MM.1S (cell line): ENCODE data around the gene RNLS.

Source experiments
- DNase-seq: peaks from one replicate; pipeline ENCODE4 v3.0.0-alpha.2; 2015
- H2AFZ ChIP-seq: fragments of 300-600 bp; sonication (generic); 2 replicates; pipeline ENCODE4 v1.6.0; 2016; ENCODE audit warnings: antibody characterized with exemption, low read length
- H3F3A ChIP-seq: fragments of 300-600 bp; sonication (generic); 2 replicates; pipeline ENCODE4 v1.6.1; 2016; ENCODE audit warnings: mild to moderate bottlenecking, antibody characterized with exemption, low read length, moderate library complexity, mixed read lengths; ENCODE audit not compliant: insufficient read depth
- H3K27ac ChIP-seq: fragments of 300-600 bp; sonication (generic); 2 replicates; pipeline ENCODE4 v1.5.1; 2016; ENCODE audit warnings: mild to moderate bottlenecking, low read length
- H3K27me3 ChIP-seq: fragments of 300-600 bp; sonication (generic); replicated peaks from 2 replicates; pipeline ENCODE4 v1.6.0; 2016; ENCODE audit warnings: low read length; ENCODE audit not compliant: insufficient read depth
- H3K36me3 ChIP-seq: fragments of 300-600 bp; sonication (generic); replicated peaks from 2 replicates; pipeline ENCODE4 v1.6.1; 2016; ENCODE audit warnings: mild to moderate bottlenecking, low read length, mixed read lengths; ENCODE audit not compliant: insufficient read depth
- H3K4me1 ChIP-seq: fragments of 300-600 bp; sonication (generic); 2 replicates; pipeline ENCODE4 v1.6.1; 2016; ENCODE audit warnings: low read length, mixed read lengths
- H3K4me2 ChIP-seq: fragments of 300-600 bp; sonication (generic); 2 replicates; pipeline ENCODE4 v1.6.0; 2016; ENCODE audit warnings: low read depth, low read length
- H3K4me3 ChIP-seq: fragments of 300-600 bp; sonication (generic); 2 replicates; pipeline ENCODE4 v1.5.1; 2016; ENCODE audit warnings: low read length, mixed read lengths
- H3K79me2 ChIP-seq: fragments of 300-600 bp; sonication (generic); 2 replicates; pipeline ENCODE4 v1.6.1; 2016; ENCODE audit warnings: mixed run types, low read length, mixed read lengths
- H3K9ac ChIP-seq: fragments of 300-600 bp; sonication (generic); 2 replicates; pipeline ENCODE4 v1.6.1; 2016; ENCODE audit warnings: low read length, mixed read lengths
- H3K9me2 ChIP-seq: fragments of 300-600 bp; sonication (generic); replicated peaks from 2 replicates; pipeline ENCODE4 v1.6.1; 2016; ENCODE audit warnings: mild to moderate bottlenecking, low read length, mixed read lengths; ENCODE audit not compliant: insufficient read depth
- H3K9me3 ChIP-seq: fragments of 300-600 bp; sonication (generic); replicated peaks from 2 replicates; pipeline ENCODE4 v1.6.1; 2016; ENCODE audit warnings: mild to moderate bottlenecking, low read length, mixed read lengths; ENCODE audit not compliant: insufficient read depth
- H4K20me1 ChIP-seq: fragments of 300-600 bp; sonication (generic); 2 replicates; pipeline ENCODE4 v1.6.1; 2016; ENCODE audit warnings: mild to moderate bottlenecking, low read length, moderate library complexity, mixed read lengths; ENCODE audit not compliant: insufficient read depth
- CTCF ChIP-seq: fragments of 300-600 bp; sonication (generic); IDR thresholded peaks from 2 replicates; pipeline ENCODE4 v1.5.1; 2016; ENCODE audit warnings: antibody characterized with exemption, low read length, mixed read lengths
- EZH2 ChIP-seq: fragments of 300-600 bp; sonication (generic); optimal IDR thresholded peaks from 2 replicates; pipeline ENCODE3; 2017; ENCODE audit warnings: low read depth, mild to moderate bottlenecking, antibody characterized with exemption, low read length, mixed read lengths
- EZH2phosphoT487 ChIP-seq: fragments of 300-600 bp; sonication (generic); IDR thresholded peaks from 2 replicates; pipeline ENCODE4 v1.6.1; 2018; ENCODE audit warnings: antibody characterized with exemption, low read length

RNLS gene

GRCh38 chr10:88316292-88316861, 266.7 kb downstream of the RNLS start:
- no peak for TF ChIP-seq EZH2
- TF ChIP-seq CTCF: no peak
- TF ChIP-seq EZH2phosphoT487: no peak
- H2AFZ ChIP-seq: no peak overlapping the region
- H3K36me3 ChIP-seq: no peaks in the 10 kb centered on the region
- H3K27me3 ChIP-seq: no peaks in the 10 kb centered on the region
- no peaks in the 10 kb centered on the region for H3F3A ChIP-seq
- no peak for DNase-seq
- H3K9me3 ChIP-seq: no peaks in the 10 kb centered on the region
- no peaks in the 10 kb centered on the region for H3K79me2 ChIP-seq
- no peaks in the 10 kb centered on the region for H4K20me1 ChIP-seq
- no peak overlapping the region for H3K4me3 ChIP-seq
- no peak overlapping the region for H3K9ac ChIP-seq
- no peaks in the 10 kb centered on the region for H3K4me1 ChIP-seq
- no peaks in the 10 kb centered on the region for H3K9me2 ChIP-seq
- no peak overlapping the region for H3K4me2 ChIP-seq
- H3K27ac ChIP-seq: no peak overlapping the region

- no peak overlapping the region for H2AFZ ChIP-seq
- no peak overlapping the region for H3K27ac ChIP-seq
Measured at GRCh38 chr10:88315755-88316154, 267.4 kb downstream of the RNLS start.

GRCh38 chr10:88314362-88314761, 268.8 kb downstream of the RNLS start:
- no peak overlapping the region for H3K4me3 ChIP-seq
- no peak overlapping the region for H3K9ac ChIP-seq
- H2AFZ ChIP-seq: no peak overlapping the region
- no peaks in the 10 kb centered on the region for H3K36me3 ChIP-seq
- no peaks in the 10 kb centered on the region for H3K27me3 ChIP-seq
- H3K4me1 ChIP-seq: no peaks in the 10 kb centered on the region
- H3F3A ChIP-seq: no peaks in the 10 kb centered on the region
- no peak overlapping the region for H3K4me2 ChIP-seq
- no peaks in the 10 kb centered on the region for H3K9me2 ChIP-seq
- TF ChIP-seq EZH2phosphoT487 (no peak), CTCF (no peak), EZH2 (no peak)
- no peak overlapping the region for H3K27ac ChIP-seq
- no peaks in the 10 kb centered on the region for H4K20me1 ChIP-seq
- no peaks in the 10 kb centered on the region for H3K79me2 ChIP-seq
- DNase-seq: no peak
- no peaks in the 10 kb centered on the region for H3K9me3 ChIP-seq

More at GRCh38 chr10:88315755-88316154, 267.4 kb downstream of the RNLS start:
- no peak for DNase-seq
- H3K27me3 ChIP-seq: no peaks in the 10 kb centered on the region
- H3K4me3 ChIP-seq: no peak overlapping the region
- TF ChIP-seq CTCF (no peak), EZH2phosphoT487 (no peak), EZH2 (no peak)
- H3K9me3 ChIP-seq: no peaks in the 10 kb centered on the region
- no peaks in the 10 kb centered on the region for H3K4me1 ChIP-seq
- no peaks in the 10 kb centered on the region for H3K79me2 ChIP-seq
- no peak overlapping the region for H3K4me2 ChIP-seq
- H4K20me1 ChIP-seq: no peaks in the 10 kb centered on the region
- H3K9me2 ChIP-seq: no peaks in the 10 kb centered on the region
- H3K36me3 ChIP-seq: no peaks in the 10 kb centered on the region
- no peaks in the 10 kb centered on the region for H3F3A ChIP-seq
- no peak overlapping the region for H3K9ac ChIP-seq
